KMS-11 (cell line): ENCODE results near the gene PDCD4.

Experiments
- H2AFZ ChIP-seq: fragments of 200-600 bp; sonication (generic); 2 replicates; pipeline ENCODE4 v1.6.1; 2016; ENCODE audit warnings: antibody characterized with exemption, mixed run types, low read depth
- H3K27ac ChIP-seq: fragments of 200-600 bp; sonication (generic); 2 replicates; pipeline ENCODE4 v1.6.1; 2016; ENCODE audit warnings: mild to moderate bottlenecking, mixed run types
- H3K27me3 ChIP-seq: fragments of 200-600 bp; sonication (generic); 2 replicates; pipeline ENCODE4 v1.6.1; 2017; ENCODE audit warnings: mild to moderate bottlenecking, low read depth, mixed run types, moderate library complexity; ENCODE audit not compliant: insufficient read depth
- H3K36me3 ChIP-seq: fragments of 200-600 bp; sonication (generic); 2 replicates; pipeline ENCODE4 v1.6.1; 2017; ENCODE audit warnings: mild to moderate bottlenecking, mixed run types; ENCODE audit not compliant: insufficient read depth
- H3K4me1 ChIP-seq: fragments of 200-600 bp; sonication (generic); 2 replicates; pipeline ENCODE4 v1.6.1; 2016; ENCODE audit warnings: mild to moderate bottlenecking, low read depth, mixed run types; ENCODE audit not compliant: poor library complexity, severe bottlenecking
- H3K4me2 ChIP-seq: fragments of 200-600 bp; sonication (generic); 2 replicates; pipeline ENCODE4 v1.7.0; 2016; ENCODE audit warnings: mild to moderate bottlenecking, mixed run types
- H3K4me3 ChIP-seq: fragments of 200-600 bp; sonication (generic); IDR thresholded peaks from 2 replicates; pipeline ENCODE4 v1.6.1; 2017; ENCODE audit warnings: low read depth, low read length, mixed read lengths; ENCODE audit not compliant: insufficient read depth
- H3K79me2 ChIP-seq: fragments of 200-600 bp; sonication (generic); 2 replicates; pipeline ENCODE4 v1.6.1; 2016; ENCODE audit warnings: low read depth, mixed run types; ENCODE audit not compliant: insufficient read depth
- H3K9ac ChIP-seq: fragments of 200-600 bp; sonication (generic); 2 replicates; pipeline ENCODE4 v1.6.1; 2016; ENCODE audit warnings: mild to moderate bottlenecking, mixed run types
- H4K20me1 ChIP-seq: fragments of 200-600 bp; sonication (generic); 2 replicates; pipeline ENCODE4 v1.6.1; 2016; ENCODE audit warnings: mild to moderate bottlenecking, mixed run types; ENCODE audit not compliant: insufficient read depth
- TF ChIP-seq, protein P1 (sequence below): fragments of 200-600 bp; sonication (generic); conservative IDR thresholded peaks from 2 replicates; pipeline ENCODE4 v1.6.1; 2017; ENCODE audit warnings: low read depth, mild to moderate bottlenecking, antibody characterized with exemption, low read length, moderate library complexity, mixed read lengths

PDCD4 gene

DNA sequence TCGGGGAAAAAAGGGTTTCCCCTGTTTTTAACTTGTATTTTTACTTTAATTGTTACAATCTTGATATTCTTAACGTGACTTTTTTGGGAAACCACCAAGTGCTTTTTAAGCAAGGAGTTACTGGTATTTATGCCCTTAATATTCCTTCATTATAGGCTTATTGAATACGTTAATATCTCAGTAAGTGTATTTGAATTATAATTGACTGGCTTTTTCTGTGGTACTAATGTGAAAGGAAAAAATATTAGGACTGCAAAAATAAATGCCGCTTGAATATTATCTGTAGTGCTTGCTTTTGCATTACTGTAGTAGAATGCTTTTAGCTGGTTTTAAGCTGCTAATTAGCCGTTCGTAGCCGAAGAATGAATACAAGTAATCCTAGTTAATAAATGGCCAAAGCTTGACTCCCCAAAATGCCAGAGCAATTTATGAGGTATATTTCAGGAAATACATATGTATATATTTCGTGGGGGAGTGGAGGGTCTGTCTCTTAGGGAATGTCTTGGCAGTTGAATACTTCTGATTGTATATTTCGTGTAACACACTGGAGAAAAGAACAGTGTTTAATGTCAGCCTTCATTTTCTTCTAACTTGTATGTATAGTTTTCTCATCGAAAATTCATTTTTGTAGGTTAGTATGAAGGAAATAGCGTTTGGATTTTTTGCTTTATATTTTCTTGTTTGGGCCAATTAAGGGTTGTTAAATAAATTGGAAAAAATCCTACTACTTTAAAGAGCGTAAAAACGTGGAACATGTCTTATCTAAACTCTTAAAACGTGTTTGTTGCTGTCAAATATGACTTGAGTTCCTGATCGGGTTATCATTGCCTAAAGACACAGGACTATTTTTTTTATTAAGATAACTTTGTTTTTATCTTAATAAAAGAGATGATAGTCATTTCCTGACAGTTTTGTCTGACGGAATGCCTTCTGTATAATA is 1.5 kb downstream of the PDCD4 start:
- peak overlapping the region; percentile 63 for H2AFZ ChIP-seq
- peaks cover 26% of the 10 kb centered on the region for H3K4me1 ChIP-seq
- no peak overlapping the region for H3K4me3 ChIP-seq
- peak overlapping the region; percentile 67; the same call in 1 of the 2 replicates for H3K27ac ChIP-seq
- TF ChIP-seq, protein P1, sequence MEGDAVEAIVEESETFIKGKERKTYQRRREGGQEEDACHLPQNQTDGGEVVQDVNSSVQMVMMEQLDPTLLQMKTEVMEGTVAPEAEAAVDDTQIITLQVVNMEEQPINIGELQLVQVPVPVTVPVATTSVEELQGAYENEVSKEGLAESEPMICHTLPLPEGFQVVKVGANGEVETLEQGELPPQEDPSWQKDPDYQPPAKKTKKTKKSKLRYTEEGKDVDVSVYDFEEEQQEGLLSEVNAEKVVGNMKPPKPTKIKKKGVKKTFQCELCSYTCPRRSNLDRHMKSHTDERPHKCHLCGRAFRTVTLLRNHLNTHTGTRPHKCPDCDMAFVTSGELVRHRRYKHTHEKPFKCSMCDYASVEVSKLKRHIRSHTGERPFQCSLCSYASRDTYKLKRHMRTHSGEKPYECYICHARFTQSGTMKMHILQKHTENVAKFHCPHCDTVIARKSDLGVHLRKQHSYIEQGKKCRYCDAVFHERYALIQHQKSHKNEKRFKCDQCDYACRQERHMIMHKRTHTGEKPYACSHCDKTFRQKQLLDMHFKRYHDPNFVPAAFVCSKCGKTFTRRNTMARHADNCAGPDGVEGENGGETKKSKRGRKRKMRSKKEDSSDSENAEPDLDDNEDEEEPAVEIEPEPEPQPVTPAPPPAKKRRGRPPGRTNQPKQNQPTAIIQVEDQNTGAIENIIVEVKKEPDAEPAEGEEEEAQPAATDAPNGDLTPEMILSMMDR = no peak
- peak overlapping the region; percentile 87; the same call in 1 of the 2 replicates for H3K9ac ChIP-seq
- H3K79me2 ChIP-seq = peaks cover 12% of the 10 kb centered on the region; the same call in 1 of the 2 replicates
- no peaks in the 10 kb centered on the region for H4K20me1 ChIP-seq
- H3K36me3 ChIP-seq = no peaks in the 10 kb centered on the region
- no peaks in the 10 kb centered on the region for H3K27me3 ChIP-seq
- peak overlapping the region; percentile 92 for H3K4me2 ChIP-seq

DNA sequence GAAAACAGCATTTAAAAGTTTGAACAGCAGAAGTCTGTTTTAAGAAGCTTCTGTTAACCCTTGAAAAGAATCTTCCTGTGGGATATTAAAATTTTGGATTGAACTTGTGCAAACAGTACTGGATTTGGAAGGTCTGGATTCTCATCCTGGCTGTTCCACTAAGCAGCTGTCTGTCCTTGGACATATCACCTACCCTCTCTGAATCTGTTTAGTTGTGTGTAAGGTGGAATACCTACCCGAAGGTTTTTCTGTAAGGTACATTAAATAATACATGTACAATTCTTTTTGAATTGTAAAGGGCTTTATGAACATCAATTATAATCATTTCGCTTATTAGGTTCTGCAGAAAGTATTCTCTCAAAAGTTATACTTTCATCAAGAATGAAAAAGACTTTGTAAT is 2.2 kb downstream of the PDCD4 start:
- H3K36me3 ChIP-seq = no peaks in the 10 kb centered on the region
- no peak overlapping the region for H2AFZ ChIP-seq
- TF ChIP-seq, protein P1 = no peak
- peaks cover 26% of the 10 kb centered on the region for H3K4me1 ChIP-seq
- no peak overlapping the region for H3K4me2 ChIP-seq
- no peaks in the 10 kb centered on the region for H4K20me1 ChIP-seq
- no peak overlapping the region for H3K4me3 ChIP-seq
- no peaks in the 10 kb centered on the region for H3K27me3 ChIP-seq
- peaks cover 12% of the 10 kb centered on the region; the same call in 1 of the 2 replicates for H3K79me2 ChIP-seq
- H3K9ac ChIP-seq = no peak overlapping the region
- no peak overlapping the region for H3K27ac ChIP-seq

DNA sequence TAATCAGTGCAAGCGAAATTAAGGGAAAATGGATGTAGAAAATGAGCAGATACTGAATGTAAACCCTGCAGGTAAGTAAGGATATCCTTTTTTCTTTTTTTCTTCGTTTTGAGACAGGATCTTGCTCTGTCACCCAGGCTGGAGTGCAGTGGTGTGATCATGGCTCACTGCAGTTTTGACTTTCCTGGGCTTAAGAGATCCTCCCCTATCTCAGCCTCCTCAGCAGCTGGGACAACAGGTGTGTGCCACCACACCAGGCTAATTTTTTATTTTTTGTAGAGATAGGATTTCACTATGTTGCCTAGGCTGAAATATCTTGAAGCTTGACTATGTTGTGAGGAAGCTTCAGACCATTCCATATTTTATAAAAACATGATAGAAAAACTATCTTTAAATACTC is 4.3 kb downstream of the PDCD4 start:
- Histone ChIP-seq H2AFZ (no peak overlapping the region), H3K79me2 (peaks cover 12% of the 10 kb centered on the region; the same call in 1 of the 2 replicates), H3K4me2 (no peak overlapping the region), H3K36me3 (no peaks in the 10 kb centered on the region), H3K27ac (no peak overlapping the region), H3K27me3 (no peaks in the 10 kb centered on the region), H3K9ac (no peak overlapping the region), H3K4me3 (no peak overlapping the region), H4K20me1 (no peaks in the 10 kb centered on the region), H3K4me1 (peaks cover 21% of the 10 kb centered on the region)
- TF ChIP-seq, protein P1 = no peak

DNA sequence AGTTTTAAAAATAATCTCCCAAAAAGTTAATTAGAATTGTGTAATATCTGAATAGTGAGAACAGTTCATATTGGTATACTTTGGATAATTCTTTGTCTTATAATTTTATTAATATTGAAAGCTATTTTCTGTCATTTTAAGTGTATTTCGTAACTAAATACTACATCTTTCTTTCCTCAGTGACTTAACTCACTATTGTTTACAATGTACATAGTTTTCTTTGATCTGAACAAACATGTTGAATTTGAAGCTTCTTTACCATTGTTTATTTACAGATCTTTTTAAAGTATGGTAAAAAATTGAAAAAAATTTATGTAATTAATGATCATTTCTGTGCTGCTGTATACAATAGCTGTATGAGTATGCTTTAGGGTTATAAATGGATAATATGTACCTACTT is 5.1 kb downstream of the PDCD4 start:
- Histone ChIP-seq H3K4me3 (no peak overlapping the region), H3K4me1 (peaks cover 21% of the 10 kb centered on the region), H2AFZ (no peak overlapping the region), H3K27ac (no peak overlapping the region), H3K36me3 (no peaks in the 10 kb centered on the region), H3K27me3 (no peaks in the 10 kb centered on the region), H3K79me2 (peaks cover 12% of the 10 kb centered on the region; the same call in 1 of the 2 replicates), H3K9ac (no peak overlapping the region), H4K20me1 (no peaks in the 10 kb centered on the region), H3K4me2 (no peak overlapping the region)
- TF ChIP-seq, protein P1 = no peak
